ENCODE results near the gene TUBB4A.
A peak's percentile ranks its signal among the peaks of the same experiment; 100 is the strongest.

The TUBB4A gene

GRCh38 chr19:6490134-6490533 is 12.0 kb downstream of the TUBB4A start:
- TF ChIP-seq CTCF (IDR thresholded peaks at IDR 0.05) = no peak
- TF ChIP-seq ZFX (IDR thresholded peaks at IDR 0.05; ENCODE audit: borderline replicate concordance) = no peak
- H3K27ac ChIP-seq = no peak overlapping the region

GRCh38 chr19:6489278-6490061 is 12.6 kb downstream of the TUBB4A start:
- no peak overlapping the region for H3K27ac ChIP-seq
- TF ChIP-seq CTCF (IDR thresholded peaks at IDR 0.05) (no peak), ZFX (IDR thresholded peaks at IDR 0.05; ENCODE audit: borderline replicate concordance) (no peak)

GRCh38 chr19:6484831-6485230 is 17.3 kb downstream of the TUBB4A start:
- H3K27ac ChIP-seq = no peak overlapping the region
- TF ChIP-seq ZFX (IDR thresholded peaks at IDR 0.05; ENCODE audit: borderline replicate concordance) (no peak), CTCF (IDR thresholded peaks at IDR 0.05) (no peak)

- H3K27ac ChIP-seq = no peak overlapping the region
- TF ChIP-seq CTCF (IDR thresholded peaks at IDR 0.05) = no peak
- TF ChIP-seq ZFX (IDR thresholded peaks at IDR 0.05; ENCODE audit: borderline replicate concordance) = no peak
Observed at GRCh38 chr19:6484230-6484629, 17.9 kb downstream of the TUBB4A start.

GRCh38 chr19:6483235-6483634 is 18.9 kb downstream of the TUBB4A start:
- H3K27ac ChIP-seq = no peak overlapping the region
- TF ChIP-seq ZFX (IDR thresholded peaks at IDR 0.05; ENCODE audit: borderline replicate concordance) = no peak
- no peak for TF ChIP-seq CTCF (IDR thresholded peaks at IDR 0.05)

- TF ChIP-seq CTCF (IDR thresholded peaks at IDR 0.05) (no peak), ZFX (IDR thresholded peaks at IDR 0.05; ENCODE audit: borderline replicate concordance) (no peak)
- no peak overlapping the region for H3K27ac ChIP-seq
Observed at GRCh38 chr19:6482343-6482686, 19.8 kb downstream of the TUBB4A start.

GRCh38 chr19:6481541-6482342 is 20.4 kb downstream of the TUBB4A start, which contains the start of gene DENND1C:
TSS of gene DENND1C (minus strand) at chr19:6481787. CDS start at chr19:6481695, 92 bp downstream.
- no peak within 1 kb of the TSS for H3K27ac ChIP-seq
- TF ChIP-seq CTCF (IDR thresholded peaks at IDR 0.05) = peak; percentile 74
- TF ChIP-seq ZFX (IDR thresholded peaks at IDR 0.05; ENCODE audit: borderline replicate concordance) = no peak
